Smooth muscle cell (in vitro differentiated cells): ENCODE measurements around the gene FAM53C. TPM values are rescaled to one million over a fixed set of nuclear protein-coding genes. Genes with fewer than 3 reads are reported as not detected.

Source experiments
- DNase-seq: peaks from one replicate; lab custom pipeline; 2025; ENCODE audit not compliant: unreplicated experiment; lab: John Stamatoyannopoulos, UW
- H2AFZ ChIP-seq: fragments of 200-600 bp; sonication (generic); 2 replicates; pipeline ENCODE4 v1.6.0; 2016; ENCODE audit warnings: antibody characterized with exemption, low read depth, mild to moderate bottlenecking
- H3F3A ChIP-seq: fragments of 200-600 bp; sonication (generic); 2 replicates; pipeline ENCODE4 v1.6.0; 2017; ENCODE audit warnings: antibody characterized with exemption, low read depth
- H3K27ac ChIP-seq: fragments of 200-600 bp; sonication (generic); 2 replicates; pipeline ENCODE4 v1.5.1; 2016; ENCODE audit warnings: low read depth, mild to moderate bottlenecking
- H3K27me3 ChIP-seq: fragments of 200-600 bp; sonication (generic); 2 replicates; pipeline ENCODE4 v1.6.1; 2016; ENCODE audit warnings: low read depth, mild to moderate bottlenecking
- H3K36me3 ChIP-seq: fragments of 200-600 bp; sonication (generic); 2 replicates; pipeline ENCODE4 v1.5.1; 2016; ENCODE audit warnings: low read depth
- H3K4me1 ChIP-seq: fragments of 200-600 bp; sonication (generic); 2 replicates; pipeline ENCODE4 v1.5.1; 2016; ENCODE audit warnings: low read depth
- H3K4me2 ChIP-seq: fragments of 200-600 bp; sonication (generic); 2 replicates; pipeline ENCODE4 v1.6.0; 2016; ENCODE audit warnings: mild to moderate bottlenecking
- H3K4me3 ChIP-seq: fragments of 200-600 bp; sonication (generic); 2 replicates; pipeline ENCODE4 v1.5.1; 2016; ENCODE audit warnings: mild to moderate bottlenecking
- H3K79me2 ChIP-seq: fragments of 200-600 bp; sonication (generic); 2 replicates; pipeline ENCODE4 v1.6.0; 2016; ENCODE audit warnings: low read depth, mild to moderate bottlenecking
- H3K9ac ChIP-seq: fragments of 200-600 bp; sonication (generic); 2 replicates; pipeline ENCODE4 v1.6.0; 2016; ENCODE audit warnings: low read depth
- H3K9me3 ChIP-seq: fragments of 200-600 bp; sonication (generic); replicated peaks from 2 replicates; pipeline ENCODE4 v1.5.1; 2016; ENCODE audit warnings: low read depth
- H4K20me1 ChIP-seq: fragments of 200-600 bp; sonication (generic); 2 replicates; pipeline ENCODE4 v1.6.0; 2016; ENCODE audit warnings: low read depth
- CTCF ChIP-seq: fragments of 200-600 bp; sonication (generic); IDR thresholded peaks from 2 replicates; pipeline ENCODE4 v1.5.1; 2017; ENCODE audit warnings: borderline replicate concordance, mild to moderate bottlenecking, antibody characterized with exemption; ENCODE audit not compliant: insufficient read depth, poor library complexity, severe bottlenecking
- WGBS: methylation state at CpG from one replicate; pipeline ENCODE4 v1.1.7; 2016; ENCODE audit warnings: low lambda C conversion rate; 5-methylcytosine and 5-hydroxymethylcytosine counted together
- polyA plus RNA-seq: library from polyadenylated mRNA; unstranded; fragments of >200 nt; fragmentation: Nextera tagmentation; extraction: Ambion mirVana; gene quantifications from 2 replicates; pipeline ENCODE4 v1.2.1, GENCODE V29; 2016
- total RNA-seq: library from RNA; depleted of rRNA; stranded (reverse); fragments of >200 nt; gene quantifications from 2 replicates; pipeline ENCODE4 v1.2.3, GENCODE V29; 2014

The FAM53C gene
- total and polyA plus RNA-seq, 2 experiments from 2014 or later = 34.8 to 45.1 TPM

- Histone ChIP-seq H2AFZ (no peak overlapping the region), H3K9ac (peak overlapping the region; percentile 100), H3K36me3 (peaks cover 4% of the 10 kb centered on the region), H3K79me2 (peaks cover 45% of the 10 kb centered on the region), H3K4me1 (peaks cover 18% of the 10 kb centered on the region), H3K4me2 (peak overlapping the region; percentile 96), H4K20me1 (peaks cover 53% of the 10 kb centered on the region), H3K9me3 (no peaks in the 10 kb centered on the region), H3K4me3 (peak overlapping the region; percentile 67), H3K27me3 (no peaks in the 10 kb centered on the region), H3K27ac (peak overlapping the region; percentile 99), H3F3A (no peaks in the 10 kb centered on the region)
- WGBS = 8% methylated on average over 1 of the region's 22 CpGs
- no peak for DNase-seq
- TF ChIP-seq CTCF = no peak
Measured at GRCh38 chr5:138338411-138339090, 485 bp downstream of the FAM53C start.

- H2AFZ ChIP-seq = no peak overlapping the region
- no peaks in the 10 kb centered on the region for H3K27me3 ChIP-seq
- 3% methylated on average over 7 of the region's 7 CpGs for WGBS
- TF ChIP-seq CTCF = no peak
- no peak for DNase-seq
- peak overlapping the region; percentile 100 for H3K9ac ChIP-seq
- H3K4me2 ChIP-seq = peak overlapping the region; percentile 96
- peaks cover 18% of the 10 kb centered on the region for H3K4me1 ChIP-seq
- peak overlapping the region; percentile 99 for H3K27ac ChIP-seq
- peaks cover 45% of the 10 kb centered on the region for H3K79me2 ChIP-seq
- peak overlapping the region; percentile 67 for H3K4me3 ChIP-seq
- no peaks in the 10 kb centered on the region for H3F3A ChIP-seq
- H4K20me1 ChIP-seq = peaks cover 57% of the 10 kb centered on the region
- H3K9me3 ChIP-seq = no peaks in the 10 kb centered on the region
- H3K36me3 ChIP-seq = peaks cover 4% of the 10 kb centered on the region
Measured at GRCh38 chr5:138339091-138339456, 1.0 kb downstream of the FAM53C start.

GRCh38 chr5:138339464-138339863, 1.4 kb downstream of the FAM53C start:
- Histone ChIP-seq H3K27me3 (no peaks in the 10 kb centered on the region), H3K9me3 (no peaks in the 10 kb centered on the region), H3K36me3 (peaks cover 4% of the 10 kb centered on the region), H3K79me2 (peaks cover 45% of the 10 kb centered on the region), H4K20me1 (peaks cover 61% of the 10 kb centered on the region), H3K27ac (peak overlapping the region; percentile 99), H3F3A (no peaks in the 10 kb centered on the region), H3K9ac (peak overlapping the region; percentile 100), H2AFZ (no peak overlapping the region), H3K4me3 (peak overlapping the region; percentile 67), H3K4me2 (peak overlapping the region; percentile 96), H3K4me1 (peaks cover 18% of the 10 kb centered on the region)
- TF ChIP-seq CTCF = no peak
- DNase-seq = no peak
- 56% methylated on average over 2 of the region's 2 CpGs for WGBS

GRCh38 chr5:138340008-138340407, 1.9 kb downstream of the FAM53C start:
- Histone ChIP-seq H3K27ac (no peak overlapping the region), H3K9ac (no peak overlapping the region), H3K36me3 (peaks cover 4% of the 10 kb centered on the region), H3K9me3 (no peaks in the 10 kb centered on the region), H3K4me2 (peak overlapping the region; percentile 96), H3K4me3 (peak overlapping the region; percentile 67), H3K27me3 (no peaks in the 10 kb centered on the region), H3K79me2 (peaks cover 45% of the 10 kb centered on the region), H2AFZ (no peak overlapping the region), H3F3A (no peaks in the 10 kb centered on the region), H3K4me1 (peaks cover 18% of the 10 kb centered on the region), H4K20me1 (peaks cover 67% of the 10 kb centered on the region)
- WGBS = 90% methylated on average over 3 of the region's 3 CpGs
- TF ChIP-seq CTCF = no peak
- no peak for DNase-seq
